ENCODE data around the gene CNTNAP2.

CNTNAP2 gene

DNA sequence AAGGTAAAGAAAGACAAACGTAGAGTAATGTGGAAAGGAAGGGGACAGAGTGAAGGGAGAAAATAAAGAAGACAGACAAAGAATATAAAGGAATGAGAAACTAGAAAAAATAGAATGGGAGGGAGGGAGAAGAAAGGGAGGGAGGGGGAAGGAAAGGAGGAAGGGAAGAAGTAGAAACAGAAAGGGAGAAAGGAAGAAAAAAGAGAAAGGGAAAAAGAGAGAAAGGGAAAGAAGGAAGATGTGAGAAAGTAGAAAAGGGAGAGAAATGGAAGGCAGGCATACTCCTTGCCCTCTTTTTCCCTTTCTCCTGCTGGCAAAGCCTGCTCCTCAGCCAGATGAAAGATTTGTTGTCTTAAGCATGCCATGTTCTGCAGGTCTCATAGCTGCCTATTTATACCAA lies 1336.2 kb downstream of the CNTNAP2 start:
- DNase-seq = no peak
- no peak overlapping the region for H4K91ac ChIP-seq (ENCODE audit: low read depth, low read length)

DNA sequence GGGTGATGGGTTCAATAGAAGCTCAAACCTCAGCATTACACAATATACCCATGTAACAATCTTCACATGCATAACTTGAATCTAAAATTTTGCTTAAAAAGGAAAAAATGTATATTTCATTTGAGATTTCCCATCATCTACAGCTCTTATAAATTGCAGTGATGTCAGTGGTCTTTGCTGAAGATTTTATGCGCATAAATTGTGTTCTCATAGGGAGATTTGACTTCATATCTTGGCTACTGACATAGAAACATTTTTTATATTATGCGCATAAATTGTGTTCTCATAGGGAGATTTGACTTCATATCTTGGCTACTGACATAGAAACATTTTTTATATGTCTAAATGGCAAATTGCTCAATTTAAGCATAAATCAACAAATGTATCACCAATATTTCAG lies 1348.6 kb downstream of the CNTNAP2 start:
- Histone ChIP-seq H3K9ac (ENCODE audit: low read length) (no peak overlapping the region), H2BK120ac (ENCODE audit: insufficient read depth, low read length, poor library complexity) (no peak overlapping the region), H3K9me3 (ENCODE audit: insufficient read depth, low read depth, low read length) (no peaks in the 10 kb centered on the region), H3K4ac (ENCODE audit: low read depth, low read length) (no peak overlapping the region), H3K27ac (ENCODE audit: low read depth, low read length) (no peak overlapping the region), H2BK12ac (ENCODE audit: low read length) (no peak overlapping the region), H3K79me1 (ENCODE audit: low read length) (no peaks in the 10 kb centered on the region), H3K79me2 (ENCODE audit: control insufficient read depth, insufficient read depth, low read length, poor library complexity) (no peaks in the 10 kb centered on the region), H2AFZ (ENCODE audit: insufficient read depth, low read length, poor library complexity) (no peak overlapping the region), H3K18ac (ENCODE audit: low read length) (no peak overlapping the region), H3K23ac (ENCODE audit: low read length) (no peak overlapping the region), H2BK5ac (ENCODE audit: low read depth, low read length, poor library complexity) (no peak overlapping the region), H4K12ac (ENCODE audit: low read depth, low read length) (no peak overlapping the region), H3K4me2 (ENCODE audit: low read length) (no peak overlapping the region), H3K4me3 (ENCODE audit: low read depth, low read length) (no peak overlapping the region), H3K27me3 (ENCODE audit: insufficient read depth, low read length) (no peaks in the 10 kb centered on the region), H4K91ac (ENCODE audit: low read depth, low read length) (no peak overlapping the region), H3K4me1 (ENCODE audit: control insufficient read depth in 1 of 2, insufficient read depth in 2 of 2, low read length in 2 of 2) (no peaks in the 10 kb centered on the region), H4K8ac (ENCODE audit: low read depth, low read length) (no peak overlapping the region), H3K14ac (ENCODE audit: low read length) (no peak overlapping the region), H2AK5ac (ENCODE audit: low read length) (no peak overlapping the region), H3K36me3 (ENCODE audit: control insufficient read depth in 1 of 2, insufficient read depth in 2 of 2, low read length in 2 of 2) (no peaks in the 10 kb centered on the region)
- DNase-seq = no peak
- WGBS (ENCODE audit: extremely low coverage, insufficient coverage, insufficient read length) = no CpG with 5 or more reads among the region's 2 CpGs

More for the DNA sequence above, 1336.2 kb downstream of the CNTNAP2 start:
- Histone ChIP-seq H3K9me3 (ENCODE audit: insufficient read depth, low read depth, low read length) (no peaks in the 10 kb centered on the region), H3K18ac (ENCODE audit: low read length) (no peak overlapping the region), H3K14ac (ENCODE audit: low read length) (no peak overlapping the region), H2AFZ (ENCODE audit: insufficient read depth, low read length, poor library complexity) (no peak overlapping the region), H3K79me1 (ENCODE audit: low read length) (no peaks in the 10 kb centered on the region), H3K27me3 (ENCODE audit: insufficient read depth, low read length) (no peaks in the 10 kb centered on the region), H2BK120ac (ENCODE audit: insufficient read depth, low read length, poor library complexity) (no peak overlapping the region), H4K8ac (ENCODE audit: low read depth, low read length) (no peak overlapping the region), H3K9ac (ENCODE audit: low read length) (no peak overlapping the region), H4K12ac (ENCODE audit: low read depth, low read length) (no peak overlapping the region), H3K23ac (ENCODE audit: low read length) (no peak overlapping the region), H3K4me2 (ENCODE audit: low read length) (no peak overlapping the region), H3K79me2 (ENCODE audit: control insufficient read depth, insufficient read depth, low read length, poor library complexity) (no peaks in the 10 kb centered on the region), H3K27ac (ENCODE audit: low read depth, low read length) (no peak overlapping the region), H3K4me1 (ENCODE audit: control insufficient read depth in 1 of 2, insufficient read depth in 2 of 2, low read length in 2 of 2) (no peaks in the 10 kb centered on the region), H2BK5ac (ENCODE audit: low read depth, low read length, poor library complexity) (no peak overlapping the region), H3K4me3 (ENCODE audit: low read depth, low read length) (no peak overlapping the region), H3K36me3 (ENCODE audit: control insufficient read depth in 1 of 2, insufficient read depth in 2 of 2, low read length in 2 of 2) (no peaks in the 10 kb centered on the region), H2AK5ac (ENCODE audit: low read length) (no peak overlapping the region), H2BK12ac (ENCODE audit: low read length) (no peak overlapping the region), H3K4ac (ENCODE audit: low read depth, low read length) (no peak overlapping the region)
- no CpG with 5 or more reads among the region's 1 CpG for WGBS (ENCODE audit: extremely low coverage, insufficient coverage, insufficient read length)

DNA sequence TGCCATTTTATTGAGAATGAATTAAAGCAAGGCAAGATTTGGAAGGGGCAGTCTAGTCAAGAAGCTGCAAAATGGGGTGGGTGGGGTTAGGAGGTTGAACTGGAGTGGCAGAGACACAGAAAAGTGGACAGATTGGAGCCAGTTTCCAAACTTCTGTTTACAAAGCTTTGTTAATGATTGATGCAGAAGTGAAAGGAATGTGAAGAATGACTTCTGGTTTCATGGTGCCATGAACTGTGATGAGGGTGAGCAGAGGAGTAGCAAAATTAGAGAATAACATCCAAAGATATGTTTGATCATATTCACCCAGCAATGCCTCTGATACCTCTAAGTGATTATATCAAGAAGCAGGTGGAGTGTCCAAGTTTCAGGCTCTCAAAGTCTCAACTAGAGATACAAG lies 1356.0 kb downstream of the CNTNAP2 start:
- Histone ChIP-seq H4K12ac (ENCODE audit: low read depth, low read length) (no peak overlapping the region), H3K18ac (ENCODE audit: low read length) (no peak overlapping the region), H3K4ac (ENCODE audit: low read depth, low read length) (no peak overlapping the region), H4K8ac (ENCODE audit: low read depth, low read length) (no peak overlapping the region), H3K79me1 (ENCODE audit: low read length) (no peaks in the 10 kb centered on the region), H3K79me2 (ENCODE audit: control insufficient read depth, insufficient read depth, low read length, poor library complexity) (no peaks in the 10 kb centered on the region), H3K4me3 (ENCODE audit: low read depth, low read length) (no peak overlapping the region), H3K14ac (ENCODE audit: low read length) (no peak overlapping the region), H3K27ac (ENCODE audit: low read depth, low read length) (no peak overlapping the region), H2BK120ac (ENCODE audit: insufficient read depth, low read length, poor library complexity) (no peak overlapping the region), H3K9me3 (ENCODE audit: insufficient read depth, low read depth, low read length) (no peaks in the 10 kb centered on the region), H4K91ac (ENCODE audit: low read depth, low read length) (no peak overlapping the region), H2AFZ (ENCODE audit: insufficient read depth, low read length, poor library complexity) (no peak overlapping the region), H3K23ac (ENCODE audit: low read length) (no peak overlapping the region), H2BK5ac (ENCODE audit: low read depth, low read length, poor library complexity) (no peak overlapping the region), H2BK12ac (ENCODE audit: low read length) (no peak overlapping the region), H3K9ac (ENCODE audit: low read length) (no peak overlapping the region), H3K4me1 (ENCODE audit: control insufficient read depth in 1 of 2, insufficient read depth in 2 of 2, low read length in 2 of 2) (no peaks in the 10 kb centered on the region), H3K36me3 (ENCODE audit: control insufficient read depth in 1 of 2, insufficient read depth in 2 of 2, low read length in 2 of 2) (no peaks in the 10 kb centered on the region), H3K27me3 (ENCODE audit: insufficient read depth, low read length) (no peaks in the 10 kb centered on the region), H2AK5ac (ENCODE audit: low read length) (no peak overlapping the region), H3K4me2 (ENCODE audit: low read length) (no peak overlapping the region)
- DNase-seq = no peak

DNA sequence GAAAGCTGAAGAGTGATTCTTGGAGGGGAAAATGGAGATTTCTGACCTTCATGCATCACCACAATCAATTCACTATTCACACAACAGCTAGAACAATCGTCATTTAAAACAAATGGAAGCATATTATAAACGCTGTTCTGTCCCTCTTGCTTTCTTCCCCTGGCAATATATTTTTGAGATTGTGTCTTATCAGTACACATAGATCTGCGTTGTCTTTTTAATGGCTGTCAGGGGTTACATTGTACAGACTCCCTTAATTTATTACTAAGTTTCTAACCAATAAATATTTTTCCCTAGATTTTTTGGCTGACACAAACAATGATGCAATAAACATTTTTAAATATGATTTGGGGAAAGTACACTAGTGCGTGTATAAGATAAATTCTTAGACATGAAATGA lies 1358.3 kb downstream of the CNTNAP2 start:
- no peak overlapping the region for H4K91ac ChIP-seq (ENCODE audit: low read depth, low read length)
- H3K4me1 ChIP-seq (ENCODE audit: control insufficient read depth in 1 of 2, insufficient read depth in 2 of 2, low read length in 2 of 2) = no peaks in the 10 kb centered on the region
- no peak overlapping the region for H2BK12ac ChIP-seq (ENCODE audit: low read length)
- H2AK5ac ChIP-seq (ENCODE audit: low read length) = no peak overlapping the region
- H3K9me3 ChIP-seq (ENCODE audit: insufficient read depth, low read depth, low read length) = no peaks in the 10 kb centered on the region
- no peak overlapping the region for H4K12ac ChIP-seq (ENCODE audit: low read depth, low read length)
- no peaks in the 10 kb centered on the region for H3K27me3 ChIP-seq (ENCODE audit: insufficient read depth, low read length)
- no peak overlapping the region for H2BK120ac ChIP-seq (ENCODE audit: insufficient read depth, low read length, poor library complexity)
- no CpG with 5 or more reads among the region's 4 CpGs for WGBS (ENCODE audit: extremely low coverage, insufficient coverage, insufficient read length)
- H3K36me3 ChIP-seq (ENCODE audit: control insufficient read depth in 1 of 2, insufficient read depth in 2 of 2, low read length in 2 of 2) = no peaks in the 10 kb centered on the region
- H3K14ac ChIP-seq (ENCODE audit: low read length) = no peak overlapping the region
- no peaks in the 10 kb centered on the region for H3K79me1 ChIP-seq (ENCODE audit: low read length)
- no peaks in the 10 kb centered on the region for H3K79me2 ChIP-seq (ENCODE audit: control insufficient read depth, insufficient read depth, low read length, poor library complexity)
- no peak overlapping the region for H3K4ac ChIP-seq (ENCODE audit: low read depth, low read length)
- H2AFZ ChIP-seq (ENCODE audit: insufficient read depth, low read length, poor library complexity) = no peak overlapping the region
- no peak overlapping the region for H3K18ac ChIP-seq (ENCODE audit: low read length)
- H2BK5ac ChIP-seq (ENCODE audit: low read depth, low read length, poor library complexity) = no peak overlapping the region
- H3K9ac ChIP-seq (ENCODE audit: low read length) = no peak overlapping the region
- no peak overlapping the region for H3K4me3 ChIP-seq (ENCODE audit: low read depth, low read length)
- DNase-seq = no peak
- no peak overlapping the region for H3K27ac ChIP-seq (ENCODE audit: low read depth, low read length)
- H4K8ac ChIP-seq (ENCODE audit: low read depth, low read length) = no peak overlapping the region
- H3K4me2 ChIP-seq (ENCODE audit: low read length) = no peak overlapping the region
- H3K23ac ChIP-seq (ENCODE audit: low read length) = no peak overlapping the region
